IMR-90 (cell line): ENCODE measurements around the gene HMG20A. TPM values are rescaled to one million over a fixed set of nuclear protein-coding genes. Genes with fewer than 3 reads are reported as not detected.

ENCODE experiments used
- ATAC-seq: fragments of 200-7000 bp; cut with Tn5 transposase; 2 replicates; pipeline ENCODE4 v1.9.1; 2020; ENCODE audit warnings: low read depth, mild to moderate bottlenecking, moderate library complexity
- BruUV-seq: library from RNA; stranded (reverse); fragments of 400-500 nt; replicated peaks from 2 replicates; lab custom pipeline; 2021; lab: Mats Ljungman, UMichigan
- CTCF ChIA-PET: fragments of 300-600 bp; formaldehyde crosslinking; extraction: SDS; loops from one replicate; lab custom pipeline; 2021; ENCODE audit warnings: antibody characterized with exemption; lab: Yijun Ruan, JAX
- POLR2A ChIA-PET: fragments of 300-600 bp; sonication (Branson Sonifier 250); formaldehyde crosslinking; loops from one replicate; lab custom pipeline; 2022; ENCODE audit warnings: antibody characterized with exemption; ENCODE audit not compliant: unreplicated experiment; lab: Charles Lee
- DNase-seq: peaks from one replicate; pipeline ENCODE4 v3.0.0; 2013
- H2AFZ ChIP-seq: replicated peaks from 2 replicates; pipeline ENCODE3; 2013; ENCODE audit warnings: low read length, mild to moderate bottlenecking; ENCODE audit not compliant: poor library complexity
- H2AK5ac ChIP-seq: 2 replicates; pipeline ENCODE4 v1.6.1; 2013; ENCODE audit warnings: low read depth, low read length, inconsistent platforms
- H2AK9ac ChIP-seq: replicated peaks from 2 replicates; pipeline ENCODE3; 2013; ENCODE audit warnings: mild to moderate bottlenecking, low read depth, low read length, moderate library complexity; ENCODE audit not compliant: poor library complexity
- H2BK120ac ChIP-seq: 2 replicates; pipeline ENCODE4 v1.6.1; 2013; ENCODE audit warnings: low read depth, low read length, inconsistent platforms
- H2BK15ac ChIP-seq: 3 replicates; pipeline ENCODE4 v1.6.1; 2013; ENCODE audit warnings: low read depth, low read length, inconsistent platforms
- H2BK20ac ChIP-seq: 2 replicates; pipeline ENCODE4 v1.6.1; 2013; ENCODE audit warnings: low read depth, mild to moderate bottlenecking, inconsistent platforms, low read length, moderate library complexity
- H2BK5ac ChIP-seq: 2 replicates; pipeline ENCODE4 v1.6.1; 2013; ENCODE audit warnings: mild to moderate bottlenecking, low read depth, low read length, inconsistent platforms; ENCODE audit not compliant: poor library complexity, severe bottlenecking
- H3K14ac ChIP-seq: replicated peaks from 2 replicates; pipeline ENCODE4 v1.6.1; 2013; ENCODE audit warnings: low read depth, low read length, inconsistent platforms
- H3K18ac ChIP-seq: 2 replicates; pipeline ENCODE4 v1.6.1; 2013; ENCODE audit warnings: low read depth, low read length, control low read depth
- H3K23ac ChIP-seq: 2 replicates; pipeline ENCODE4 v1.6.1; 2013; ENCODE audit warnings: low read depth, low read length, inconsistent platforms
- H3K27ac ChIP-seq: 2 replicates; pipeline ENCODE4 v1.5.1; 2013; ENCODE audit warnings: mild to moderate bottlenecking, control low read depth, low read length; ENCODE audit not compliant: insufficient read depth
- H3K27me3 ChIP-seq: 2 replicates; pipeline ENCODE4 v1.6.1; 2013; ENCODE audit warnings: low read length; ENCODE audit not compliant: control insufficient read depth, insufficient read depth
- H3K36me3 ChIP-seq: 2 replicates; pipeline ENCODE4 v1.6.1; 2013; ENCODE audit warnings: low read length, mixed read lengths; ENCODE audit not compliant: control insufficient read depth, insufficient read depth
- H3K4ac ChIP-seq: 2 replicates; pipeline ENCODE4 v1.6.1; 2013; ENCODE audit warnings: low read depth, low read length, inconsistent platforms
- H3K4me1 ChIP-seq: 2 replicates; pipeline ENCODE4 v1.6.1; 2013; ENCODE audit warnings: low read length, mixed read lengths; ENCODE audit not compliant: control insufficient read depth, insufficient read depth
- H3K4me2 ChIP-seq: 2 replicates; pipeline ENCODE4 v1.6.1; 2013; ENCODE audit warnings: low read depth, mild to moderate bottlenecking, control low read depth, low read length, moderate library complexity
- H3K4me3 ChIP-seq: 2 replicates; pipeline ENCODE4 v1.5.1; 2013; ENCODE audit warnings: low read depth, mild to moderate bottlenecking, control low read depth, low read length, moderate library complexity; ENCODE audit not compliant: insufficient read depth
- H3K56ac ChIP-seq: 2 replicates; pipeline ENCODE4 v1.6.1; 2013; ENCODE audit warnings: low read length, inconsistent platforms; ENCODE audit not compliant: insufficient read depth; ENCODE audit errors: extremely low read depth
- H3K79me1 ChIP-seq, 2 experiments: 2 replicates each; pipeline ENCODE4 v1.6.1; 2013; ENCODE audit warnings: low read length in 2 of 2, inconsistent platforms in 1 of 2, low read depth in 1 of 2
- H3K9ac ChIP-seq: 2 replicates; pipeline ENCODE4 v1.6.1; 2013; ENCODE audit warnings: low read depth, low read length, control low read depth
- H3K9me1 ChIP-seq: 2 replicates; pipeline ENCODE4 v1.6.1; 2013; ENCODE audit warnings: low read length, inconsistent platforms; ENCODE audit not compliant: insufficient read depth
- H3K9me3 ChIP-seq: 2 replicates; pipeline ENCODE4 v1.6.1; 2013; ENCODE audit warnings: low read length; ENCODE audit not compliant: control insufficient read depth, insufficient read depth
- H4K20me1 ChIP-seq: 2 replicates; pipeline ENCODE4 v1.6.1; 2013; ENCODE audit warnings: low read length, inconsistent platforms; ENCODE audit not compliant: insufficient read depth
- H4K5ac ChIP-seq: 2 replicates; pipeline ENCODE4 v1.6.1; 2013; ENCODE audit warnings: mild to moderate bottlenecking, low read depth, low read length, control low read depth
- H4K8ac ChIP-seq, 2 experiments: 2 replicates each; pipeline ENCODE4 v1.6.1; 2013; ENCODE audit warnings: low read depth in 2 of 2, low read length in 2 of 2, control low read depth in 1 of 2, inconsistent platforms in 1 of 2
- H4K91ac ChIP-seq: 2 replicates; pipeline ENCODE4 v1.6.1; 2013; ENCODE audit warnings: low read depth, low read length, inconsistent platforms; ENCODE audit not compliant: insufficient read depth
- BHLHE40 ChIP-seq: fragments of 150-350 bp; IDR thresholded peaks from 2 replicates; pipeline ENCODE4 v1.6.1; 2016; ENCODE audit warnings: mild to moderate bottlenecking, low read depth, low read length
- ELK1 ChIP-seq: fragments of 150-350 bp; IDR thresholded peaks from 2 replicates; pipeline ENCODE4 v1.6.1; 2016; ENCODE audit warnings: low read depth, mild to moderate bottlenecking, low read length, moderate library complexity, borderline replicate concordance
- MAFK ChIP-seq: IDR thresholded peaks from 2 replicates; pipeline ENCODE4 v1.6.1; 2012; ENCODE audit warnings: low read depth, low read length, improper control_type of control experiment
- MXI1 ChIP-seq: IDR thresholded peaks from 2 replicates; pipeline ENCODE4 v1.6.1; 2012; ENCODE audit warnings: low read depth, mild to moderate bottlenecking, low read length, moderate library complexity, borderline replicate concordance
- WGBS, 2 experiments: methylation state at CpG; one replicate each; pipeline versions ENCODE4 v1.1.5 to v1.1.7; 2013; ENCODE audit warnings: missing lambda C conversion rate in 2 of 2; ENCODE audit not compliant: insufficient read length in 1 of 2; ENCODE audit errors: extremely low coverage in 2 of 2; 5-methylcytosine and 5-hydroxymethylcytosine counted together
- dilution Hi-C: fragments of 300-500 bp; cut with HindIII; formaldehyde crosslinking; loops from one replicate; pipeline ENCODE4 v1.14.3; 2018; ENCODE audit warnings: low sequenced_read_pairs; ENCODE audit not compliant: unreplicated experiment
- in situ Hi-C: fragments of 300-500 bp; cut with MboI; formaldehyde crosslinking; loops from 3 replicates; pipeline ENCODE4 v1.14.3; 2019; ENCODE audit warnings: low sequenced_read_pairs, inconsistent platforms, mixed read lengths
- intact Hi-C: fragments of 100-400 bp; cut with micrococcal nuclease; formaldehyde crosslinking; loops from 2 replicates; pipeline ENCODE4 v1.10.0; 2022
- polyA plus RNA-seq, 3 experiments: library from polyadenylated mRNA; depleted of rRNA; stranded (reverse); fragments of >200 nt; gene quantifications; 2 replicates each; pipeline ENCODE4 v1.2.3, GENCODE V29; 2012; ENCODE audit warnings: low replicate concordance in 1 of 3
- total RNA-seq: library from RNA; depleted of rRNA; stranded (reverse); fragments of >200 nt; gene quantifications from 2 replicates; pipeline ENCODE4 v1.2.3, GENCODE V29; 2012

Gene HMG20A
- total and polyA plus RNA-seq, 2 of the 4 experiments (the other 2 are of a cell fraction): 22.3 to 25.3 TPM

- no TSS peak for BruUV-seq
- in situ Hi-C loops: no loop called here
These were observed 96.1 kb downstream of the HMG20A start for GRCh38 chr15:77516786-77517185.

More at GRCh38 chr15:77516786-77517185, 96.1 kb downstream of the HMG20A start:
- H3K4me2 ChIP-seq: no peak overlapping the region
- peaks cover 2% of the 10 kb centered on the region; the same call in 1 of the 2 replicates for H3K9me3 ChIP-seq
- WGBS, 2 experiments: 100% methylated on average over 3 of the region's 12 CpGs; no CpG with 5 or more reads in 1 of the 2 experiments
- no peaks in the 10 kb centered on the region for H3K36me3 ChIP-seq
- ATAC-seq (no peak), DNase-seq (no peak)
- intact Hi-C loops (no loop called here), dilution Hi-C loops (no loop called here)
- no peak overlapping the region for H3K4me3 ChIP-seq
- no peak overlapping the region for H2AK5ac ChIP-seq
- H2BK20ac ChIP-seq: no peak overlapping the region
- H2AFZ ChIP-seq: no peak overlapping the region
- no peak overlapping the region for H3K9ac ChIP-seq
- H3K79me1 ChIP-seq: no peaks in the 10 kb centered on the region
- ChIA-PET POLR2A (no interaction called here), CTCF (no interaction called here)
- H3K14ac ChIP-seq: no peak overlapping the region
- H2BK15ac ChIP-seq: no peak overlapping the region
- no peak overlapping the region for H2BK5ac ChIP-seq
- H2BK120ac ChIP-seq: no peak overlapping the region
- H3K27ac ChIP-seq: no peak overlapping the region
- H3K27me3 ChIP-seq: no peaks in the 10 kb centered on the region
- no peak overlapping the region for H4K8ac ChIP-seq
- no peak overlapping the region for H3K56ac ChIP-seq
- H3K4me1 ChIP-seq: no peaks in the 10 kb centered on the region
- H4K20me1 ChIP-seq: no peaks in the 10 kb centered on the region; the same call in 1 of the 2 replicates
- H3K18ac ChIP-seq: no peak overlapping the region
- no peak overlapping the region for H4K91ac ChIP-seq
- H3K23ac ChIP-seq: no peak overlapping the region
- peaks cover 7% of the 10 kb centered on the region; the same call in 1 of the 2 replicates for H3K9me1 ChIP-seq
- H4K5ac ChIP-seq: no peak overlapping the region
- H3K4ac ChIP-seq: no peak overlapping the region
- no peak overlapping the region for H2AK9ac ChIP-seq
- no peak for TF ChIP-seq BHLHE40
- no peak for TF ChIP-seq MXI1
- no peak for TF ChIP-seq ELK1
- no peak for TF ChIP-seq MAFK
